BE2C (cell line): ENCODE data around the gene TOR1B.

ENCODE experiments used
- DNase-seq: peaks from one replicate; pipeline ENCODE4 v3.0.0-alpha.2; 2020
- H3K27me3 ChIP-seq: fragments of 250-450 bp; sonication (Bioruptor Pico); 2 replicates; pipeline ENCODE4 v1.5.1; 2020; ENCODE audit warnings: mild to moderate bottlenecking
- H3K36me3 ChIP-seq: fragments of 250-450 bp; sonication (Bioruptor Pico); 2 replicates; pipeline ENCODE4 v1.5.1; 2020; ENCODE audit warnings: mild to moderate bottlenecking
- H3K4me1 ChIP-seq: fragments of 250-450 bp; sonication (Bioruptor Pico); 2 replicates; pipeline ENCODE4 v1.5.1; 2020
- H3K4me3 ChIP-seq: 2 replicates; pipeline ENCODE4 v1.5.1; 2011; ENCODE audit warnings: low read depth, low read length
- H3K9me3 ChIP-seq: fragments of 250-450 bp; sonication (Bioruptor Pico); 2 replicates; pipeline ENCODE4 v1.5.1; 2020
- TF ChIP-seq, protein P1 (sequence below): IDR thresholded peaks from 2 replicates; pipeline ENCODE4 v1.5.1; 2012; ENCODE audit warnings: mild to moderate bottlenecking, low read depth, low read length

Gene TOR1B

DNA sequence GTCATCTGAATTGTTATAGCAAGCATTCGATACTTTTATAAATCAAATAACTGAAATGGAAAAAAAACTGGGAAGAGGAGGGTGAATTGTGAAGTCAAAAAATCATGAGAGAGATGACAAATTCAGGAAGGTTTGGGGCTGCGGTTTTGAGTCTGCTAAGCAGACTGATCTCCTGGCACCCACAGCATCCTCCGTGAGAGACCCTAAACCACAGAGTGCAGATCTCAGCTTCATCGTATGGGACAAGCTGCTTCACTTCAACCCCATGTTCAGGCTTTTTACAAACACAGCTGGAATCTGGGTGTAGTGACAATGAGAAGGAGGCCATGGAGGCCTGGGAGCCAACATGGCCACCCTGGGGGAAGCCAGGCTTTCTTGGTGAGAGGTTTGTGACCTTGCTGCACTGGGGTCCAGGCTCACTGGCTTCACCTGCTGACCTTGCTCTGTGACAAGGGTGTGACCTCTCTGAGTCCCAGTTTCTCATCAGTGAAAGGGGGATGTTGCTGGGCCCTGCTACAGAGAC, 51.7 kb downstream of the TOR1B start:
- H3K27me3 ChIP-seq: no peaks in the 10 kb centered on the region
- H3K4me1 ChIP-seq: peaks cover 9% of the 10 kb centered on the region
- peaks cover 27% of the 10 kb centered on the region for H3K36me3 ChIP-seq
- TF ChIP-seq, protein P1, sequence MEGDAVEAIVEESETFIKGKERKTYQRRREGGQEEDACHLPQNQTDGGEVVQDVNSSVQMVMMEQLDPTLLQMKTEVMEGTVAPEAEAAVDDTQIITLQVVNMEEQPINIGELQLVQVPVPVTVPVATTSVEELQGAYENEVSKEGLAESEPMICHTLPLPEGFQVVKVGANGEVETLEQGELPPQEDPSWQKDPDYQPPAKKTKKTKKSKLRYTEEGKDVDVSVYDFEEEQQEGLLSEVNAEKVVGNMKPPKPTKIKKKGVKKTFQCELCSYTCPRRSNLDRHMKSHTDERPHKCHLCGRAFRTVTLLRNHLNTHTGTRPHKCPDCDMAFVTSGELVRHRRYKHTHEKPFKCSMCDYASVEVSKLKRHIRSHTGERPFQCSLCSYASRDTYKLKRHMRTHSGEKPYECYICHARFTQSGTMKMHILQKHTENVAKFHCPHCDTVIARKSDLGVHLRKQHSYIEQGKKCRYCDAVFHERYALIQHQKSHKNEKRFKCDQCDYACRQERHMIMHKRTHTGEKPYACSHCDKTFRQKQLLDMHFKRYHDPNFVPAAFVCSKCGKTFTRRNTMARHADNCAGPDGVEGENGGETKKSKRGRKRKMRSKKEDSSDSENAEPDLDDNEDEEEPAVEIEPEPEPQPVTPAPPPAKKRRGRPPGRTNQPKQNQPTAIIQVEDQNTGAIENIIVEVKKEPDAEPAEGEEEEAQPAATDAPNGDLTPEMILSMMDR: no peak
- no peak for DNase-seq
- H3K9me3 ChIP-seq: no peaks in the 10 kb centered on the region
- no peak overlapping the region for H3K4me3 ChIP-seq

DNA sequence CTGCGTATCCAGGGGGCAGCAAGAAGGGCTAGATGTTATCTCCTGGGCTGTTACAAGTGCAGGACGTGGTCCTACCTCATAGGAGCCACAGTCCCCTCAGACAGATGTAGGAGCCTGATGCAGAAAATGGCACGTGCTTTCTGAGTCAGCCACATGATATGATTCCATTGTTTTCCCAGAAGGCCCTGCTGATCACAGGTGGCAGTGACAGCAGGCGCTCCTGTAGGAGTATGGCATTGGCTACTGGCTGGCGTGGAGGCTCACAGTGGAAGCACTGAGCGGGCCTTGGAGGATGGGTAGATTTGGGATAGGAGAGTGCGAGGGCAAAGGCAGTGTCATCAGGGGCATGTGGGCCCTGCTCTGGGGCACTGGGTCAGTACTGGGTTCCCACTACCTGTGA, 54.2 kb downstream of the TOR1B start:
- H3K4me3 ChIP-seq: no peak overlapping the region
- peaks cover 26% of the 10 kb centered on the region for H3K36me3 ChIP-seq
- H3K27me3 ChIP-seq: no peaks in the 10 kb centered on the region
- H3K4me1 ChIP-seq: peaks cover 8% of the 10 kb centered on the region
- H3K9me3 ChIP-seq: no peaks in the 10 kb centered on the region
- TF ChIP-seq, protein P1: no peak
- DNase-seq: no peak

DNA sequence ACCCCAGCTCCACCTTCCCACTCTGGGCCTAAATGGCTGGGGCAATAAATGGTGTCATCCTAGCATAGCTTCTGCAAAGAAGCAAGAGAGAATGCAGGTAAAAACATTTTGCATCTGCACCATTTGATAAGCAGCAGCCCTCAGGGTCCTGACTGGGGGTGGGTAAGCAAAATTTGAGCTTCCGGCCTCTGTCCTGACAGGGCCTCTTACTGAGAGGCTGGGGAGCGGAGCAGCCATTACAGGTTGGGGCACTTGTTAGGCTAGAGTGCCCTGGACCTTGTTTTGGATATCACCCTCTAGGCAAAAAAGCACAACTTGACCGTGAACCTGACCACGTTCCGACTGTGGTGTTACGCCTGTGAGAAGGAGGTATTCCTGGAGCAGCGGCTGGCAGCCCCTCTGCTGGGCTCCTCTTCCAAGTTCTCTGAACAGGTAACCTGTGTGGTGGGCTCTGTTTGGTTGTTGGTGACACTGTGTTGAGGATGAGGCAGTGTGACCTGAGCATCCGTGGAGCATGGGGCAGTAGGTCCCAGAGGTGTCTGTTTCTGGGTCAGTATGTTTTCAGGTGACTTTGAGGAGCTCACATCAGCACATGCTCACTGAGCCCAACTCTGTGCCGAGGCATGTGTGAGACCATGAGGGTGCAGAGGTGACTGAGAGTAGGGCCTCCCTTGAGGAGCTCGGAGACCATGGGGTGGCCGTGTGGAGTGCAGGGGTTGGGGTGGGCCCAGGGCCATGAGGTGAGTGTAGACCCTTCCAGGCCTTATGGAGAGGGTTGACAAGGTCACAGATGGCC, 55.4 kb downstream of the TOR1B start:
- H3K27me3 ChIP-seq: no peaks in the 10 kb centered on the region
- DNase-seq: no peak
- H3K4me3 ChIP-seq: no peak overlapping the region
- TF ChIP-seq, protein P1: no peak
- H3K9me3 ChIP-seq: no peaks in the 10 kb centered on the region
- peaks cover 8% of the 10 kb centered on the region for H3K4me1 ChIP-seq
- peaks cover 23% of the 10 kb centered on the region for H3K36me3 ChIP-seq
